ENCODE data around the gene ZBTB2. TPM values are rescaled to one million over a fixed set of nuclear protein-coding genes. Genes with fewer than 3 reads are reported as not detected.
A peak's percentile ranks its signal among the peaks of the same experiment; 100 is the strongest.

The ZBTB2 gene
- polyA plus RNA-seq, 3 donors = 7.2 to 14.0 (median 9.6) TPM

DNA sequence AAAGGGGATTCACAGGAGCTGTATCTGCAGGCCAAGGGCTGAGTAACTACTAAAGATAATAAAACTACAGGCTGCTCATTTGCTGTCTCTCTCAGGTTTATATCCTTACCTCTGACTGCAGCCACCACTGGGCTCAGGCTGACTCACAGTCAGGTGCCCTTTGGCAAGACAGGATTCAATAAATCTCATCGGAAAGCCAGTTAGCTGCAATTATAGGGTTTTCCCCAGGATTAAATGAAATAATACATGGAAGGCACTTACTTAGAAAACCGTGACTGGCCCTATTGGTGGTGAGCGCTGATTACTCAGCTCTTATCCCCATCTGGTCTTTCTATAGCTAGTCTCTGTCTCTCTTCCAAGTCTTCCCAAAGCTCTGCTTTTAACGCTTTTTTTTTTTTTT, 34.2 kb upstream of the ZBTB2 start:
- no peak overlapping the region for H3K4me3 Mint-ChIP-seq
- H3K79me2 ChIP-seq (ENCODE audit: insufficient read depth, low read length) = no peaks in the 10 kb centered on the region
- H3K9me3 Mint-ChIP-seq = no peaks in the 10 kb centered on the region
- no peaks in the 10 kb centered on the region for H4K20me1 ChIP-seq (ENCODE audit: insufficient read depth, low read length)
- TF ChIP-seq, protein P1, sequence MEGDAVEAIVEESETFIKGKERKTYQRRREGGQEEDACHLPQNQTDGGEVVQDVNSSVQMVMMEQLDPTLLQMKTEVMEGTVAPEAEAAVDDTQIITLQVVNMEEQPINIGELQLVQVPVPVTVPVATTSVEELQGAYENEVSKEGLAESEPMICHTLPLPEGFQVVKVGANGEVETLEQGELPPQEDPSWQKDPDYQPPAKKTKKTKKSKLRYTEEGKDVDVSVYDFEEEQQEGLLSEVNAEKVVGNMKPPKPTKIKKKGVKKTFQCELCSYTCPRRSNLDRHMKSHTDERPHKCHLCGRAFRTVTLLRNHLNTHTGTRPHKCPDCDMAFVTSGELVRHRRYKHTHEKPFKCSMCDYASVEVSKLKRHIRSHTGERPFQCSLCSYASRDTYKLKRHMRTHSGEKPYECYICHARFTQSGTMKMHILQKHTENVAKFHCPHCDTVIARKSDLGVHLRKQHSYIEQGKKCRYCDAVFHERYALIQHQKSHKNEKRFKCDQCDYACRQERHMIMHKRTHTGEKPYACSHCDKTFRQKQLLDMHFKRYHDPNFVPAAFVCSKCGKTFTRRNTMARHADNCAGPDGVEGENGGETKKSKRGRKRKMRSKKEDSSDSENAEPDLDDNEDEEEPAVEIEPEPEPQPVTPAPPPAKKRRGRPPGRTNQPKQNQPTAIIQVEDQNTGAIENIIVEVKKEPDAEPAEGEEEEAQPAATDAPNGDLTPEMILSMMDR (IDR thresholded peaks at IDR 0.05) = no peak
- no peaks in the 10 kb centered on the region for H3K27me3 Mint-ChIP-seq (ENCODE audit: low read depth in 3 of 3)
- peaks cover 70 to 97% of the 10 kb centered on the region in 2 donors for H3K36me3 ChIP-seq (replicated peaks in 1 of 2; ENCODE audit: control insufficient read depth in 1 of 2, insufficient read depth in 2 of 2, low read length in 2 of 2)
- H3K9ac ChIP-seq (ENCODE audit: insufficient read depth, low read length, poor library complexity, severe bottlenecking) = no peak overlapping the region
- peaks cover 64 to 82% of the 10 kb centered on the region in 2 donors for H3K36me3 Mint-ChIP-seq
- no peak overlapping the region for H2AFZ ChIP-seq (ENCODE audit: insufficient read depth, low read depth, low read length, poor library complexity, severe bottlenecking)
- H3K27me3 ChIP-seq (ENCODE audit: control insufficient read depth in 2 of 2, insufficient read depth in 2 of 2, low read length in 2 of 2) = no peaks in the 10 kb centered on the region
- intact Hi-C loops (cut with micrococcal nuclease) = no loop called here
- peak overlapping the region in 1 of 7 donors; percentile 6 for H3K27ac Mint-ChIP-seq
- 100% methylated on average over 3 of the region's 4 CpGs for WGBS (ENCODE audit: insufficient coverage)
- no peak overlapping the region for H3K4me2 ChIP-seq (replicated peaks; ENCODE audit: extremely low read depth, low read length, poor library complexity, severe bottlenecking)
- no peak overlapping the region for H3K4me3 ChIP-seq (replicated peaks in 1 of 3; ENCODE audit: low read depth in 2 of 3, low read length in 3 of 3)
- no peaks in the 10 kb centered on the region for H3K4me1 ChIP-seq (ENCODE audit: control insufficient read depth in 1 of 2, insufficient read depth in 2 of 2, low read length in 2 of 2)
- no peak overlapping the region for H3K27ac ChIP-seq (ENCODE audit: low read depth in 1 of 2, low read length in 2 of 2)
- no peaks in the 10 kb centered on the region for H3K9me3 ChIP-seq (replicated peaks in 1 of 2; ENCODE audit: control insufficient read depth in 1 of 2, insufficient read depth in 1 of 2, low read length in 2 of 2)
- no peaks in the 10 kb centered on the region for H3K4me1 Mint-ChIP-seq
- DNase-seq = no peak

DNA sequence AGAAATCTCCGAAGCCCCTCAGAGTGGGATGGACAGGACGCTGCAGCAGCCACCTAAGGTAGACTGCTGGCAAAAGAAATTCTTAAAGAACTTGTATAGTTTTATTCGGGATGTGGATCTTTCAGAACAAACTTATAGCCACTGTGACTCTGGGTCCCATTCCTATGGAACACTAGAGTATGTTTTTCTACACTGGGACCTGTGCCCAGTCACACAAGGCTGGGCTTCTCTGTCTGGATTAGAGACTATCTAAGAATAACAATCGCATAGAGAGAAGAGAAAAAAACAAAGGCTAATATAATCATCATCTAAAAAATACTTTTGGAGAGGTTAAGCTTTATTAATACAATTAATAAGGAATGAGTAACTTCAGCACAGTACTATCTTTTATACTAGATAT, 31.6 kb upstream of the ZBTB2 start:
- no CpG with 5 or more reads among the region's 4 CpGs for WGBS (ENCODE audit: insufficient coverage)
- H3K9me3 ChIP-seq (replicated peaks in 1 of 2; ENCODE audit: control insufficient read depth in 1 of 2, insufficient read depth in 1 of 2, low read length in 2 of 2) = no peaks in the 10 kb centered on the region
- intact Hi-C loops (cut with micrococcal nuclease) = no loop called here
- no peaks in the 10 kb centered on the region for H3K4me1 ChIP-seq (ENCODE audit: control insufficient read depth in 1 of 2, insufficient read depth in 2 of 2, low read length in 2 of 2)
- no peaks in the 10 kb centered on the region for H3K27me3 Mint-ChIP-seq (ENCODE audit: low read depth in 3 of 3)
- DNase-seq = no peak
- H3K9me3 Mint-ChIP-seq = no peaks in the 10 kb centered on the region
- no peak overlapping the region for H3K4me2 ChIP-seq (replicated peaks; ENCODE audit: extremely low read depth, low read length, poor library complexity, severe bottlenecking)
- H3K36me3 Mint-ChIP-seq = peaks cover 52 to 73% of the 10 kb centered on the region in 2 donors
- H3K27ac Mint-ChIP-seq = no peak overlapping the region
- no peak overlapping the region for H3K9ac ChIP-seq (ENCODE audit: insufficient read depth, low read length, poor library complexity, severe bottlenecking)
- H3K79me2 ChIP-seq (ENCODE audit: insufficient read depth, low read length) = no peaks in the 10 kb centered on the region
- H4K20me1 ChIP-seq (ENCODE audit: insufficient read depth, low read length) = no peaks in the 10 kb centered on the region
- no peak overlapping the region for H3K4me3 ChIP-seq (replicated peaks in 1 of 3; ENCODE audit: low read depth in 2 of 3, low read length in 3 of 3)
- no peaks in the 10 kb centered on the region for H3K27me3 ChIP-seq (ENCODE audit: control insufficient read depth in 2 of 2, insufficient read depth in 2 of 2, low read length in 2 of 2)
- no peaks in the 10 kb centered on the region for H3K4me1 Mint-ChIP-seq
- no peak overlapping the region for H3K4me3 Mint-ChIP-seq
- H3K36me3 ChIP-seq (replicated peaks in 1 of 2; ENCODE audit: control insufficient read depth in 1 of 2, insufficient read depth in 2 of 2, low read length in 2 of 2) = peaks cover 69 to 97% of the 10 kb centered on the region in 2 donors
- TF ChIP-seq, protein P1 (IDR thresholded peaks at IDR 0.05) = no peak
- H2AFZ ChIP-seq (ENCODE audit: insufficient read depth, low read depth, low read length, poor library complexity, severe bottlenecking) = no peak overlapping the region
- no peak overlapping the region for H3K27ac ChIP-seq (ENCODE audit: low read depth in 1 of 2, low read length in 2 of 2)

All from CD14-positive monocyte (primary cell).